ENCODE measurements around the gene AMBP. TPM values are rescaled to one million over a fixed set of nuclear protein-coding genes. Genes with fewer than 3 reads are reported as not detected.

Gene AMBP
- total RNA-seq, 1 experiment from 2014 or later = 0.10 TPM

- DNase-seq (ENCODE audit: low read depth) = no peak
These were observed 2.5 kb downstream of the AMBP start for GRCh38 chr9:114075602-114076001.

DNA sequence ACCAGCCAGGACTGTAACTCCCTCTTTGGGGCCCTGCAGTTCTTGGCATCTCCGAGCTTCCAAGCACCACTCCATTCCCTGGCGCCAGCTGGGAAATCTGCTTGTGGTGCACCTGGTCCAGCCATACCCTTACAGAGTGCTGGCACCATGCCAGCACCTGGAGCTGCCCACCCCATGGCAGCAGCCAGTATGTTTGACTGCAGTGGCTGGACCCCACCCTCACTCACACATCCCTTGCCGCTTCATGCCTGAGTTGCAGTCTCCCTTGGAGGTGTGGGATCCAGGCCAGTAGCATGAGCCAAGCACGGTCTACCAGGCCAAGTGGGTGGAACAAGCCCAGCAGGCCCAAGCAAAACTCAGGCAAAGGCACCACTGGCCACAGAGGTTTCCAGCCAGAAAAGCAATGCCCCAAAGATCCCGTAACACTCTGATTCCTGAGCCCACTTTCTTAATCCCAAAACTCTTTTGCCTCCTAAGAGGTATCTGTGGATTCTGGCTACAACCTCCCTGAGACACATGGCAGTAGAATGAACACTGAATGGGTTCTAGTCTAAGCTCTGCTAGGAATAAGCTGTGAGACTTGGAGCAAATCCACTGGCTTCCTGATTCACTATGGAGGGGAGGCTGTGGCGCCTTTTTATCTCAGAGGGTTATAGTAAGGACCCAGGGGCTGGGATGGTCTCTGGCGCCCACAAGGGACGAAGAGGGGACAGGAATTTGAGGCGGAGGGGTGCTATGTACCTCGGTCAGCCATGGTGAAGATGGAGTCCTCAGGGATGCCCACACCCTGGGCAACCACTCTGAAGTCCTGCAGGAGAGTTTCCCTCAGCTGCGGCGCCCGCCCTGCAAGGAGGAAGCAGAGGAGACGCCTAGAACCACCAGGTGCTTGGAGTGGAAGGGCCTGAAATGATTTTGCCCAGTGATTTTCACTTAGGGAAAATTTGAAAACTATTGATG, 5.6 kb downstream of the AMBP start:
- no peak for DNase-seq (ENCODE audit: low read depth)

GRCh38 chr9:114071197-114071795, 6.8 kb downstream of the AMBP start:
- no peak for DNase-seq (ENCODE audit: low read depth)

DNA sequence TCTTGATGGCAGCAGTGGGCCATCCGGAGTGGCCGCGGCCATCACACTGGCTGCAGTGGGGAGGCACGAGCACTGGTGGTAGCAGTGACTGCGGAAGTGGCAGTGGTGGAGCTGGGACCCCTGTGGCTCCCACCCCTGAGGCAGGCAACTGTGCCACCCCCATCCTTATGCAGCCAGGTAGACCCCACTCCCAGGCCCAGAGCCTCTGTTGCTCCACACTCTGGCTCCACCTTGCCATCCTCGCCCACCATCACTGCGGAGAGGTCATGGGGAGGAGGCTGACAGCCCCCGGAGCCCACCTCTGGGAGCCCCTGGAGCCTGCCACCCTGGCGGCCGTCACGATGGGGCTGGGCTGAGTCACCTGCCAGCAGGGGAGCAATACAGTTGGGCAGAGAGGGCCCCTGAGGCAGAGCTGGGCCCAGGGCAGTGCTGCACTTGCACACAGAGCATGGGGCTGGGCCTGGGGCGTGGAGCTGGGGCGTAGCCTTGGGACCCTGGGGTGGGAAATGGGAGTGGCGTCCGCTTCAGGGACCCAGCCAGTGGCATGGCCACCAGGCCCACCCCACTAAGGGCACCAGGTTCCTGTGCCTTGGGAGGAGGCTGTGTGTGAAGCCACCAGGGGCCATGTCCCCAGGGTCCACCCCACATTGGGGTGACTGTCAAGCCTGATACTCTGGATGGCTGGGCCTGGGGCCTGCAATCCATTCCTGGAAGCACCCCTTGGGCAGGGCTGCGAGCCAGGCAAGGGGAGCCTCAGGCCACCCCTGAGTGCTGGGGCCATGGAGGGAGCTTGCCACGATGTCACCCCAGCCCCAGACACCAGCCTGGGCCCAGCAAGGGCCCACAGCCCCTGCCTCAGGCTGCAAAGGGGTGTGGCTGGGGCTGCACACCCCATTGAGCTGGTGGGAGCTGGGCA, 7.7 kb downstream of the AMBP start:
- DNase-seq (ENCODE audit: low read depth) = no peak

- no peak for DNase-seq (ENCODE audit: low read depth)
These were observed 8.5 kb downstream of the AMBP start for GRCh38 chr9:114069476-114070187.

GRCh38 chr9:114065304-114065703, 12.8 kb downstream of the AMBP start:
- DNase-seq (ENCODE audit: low read depth) = no peak

DNA sequence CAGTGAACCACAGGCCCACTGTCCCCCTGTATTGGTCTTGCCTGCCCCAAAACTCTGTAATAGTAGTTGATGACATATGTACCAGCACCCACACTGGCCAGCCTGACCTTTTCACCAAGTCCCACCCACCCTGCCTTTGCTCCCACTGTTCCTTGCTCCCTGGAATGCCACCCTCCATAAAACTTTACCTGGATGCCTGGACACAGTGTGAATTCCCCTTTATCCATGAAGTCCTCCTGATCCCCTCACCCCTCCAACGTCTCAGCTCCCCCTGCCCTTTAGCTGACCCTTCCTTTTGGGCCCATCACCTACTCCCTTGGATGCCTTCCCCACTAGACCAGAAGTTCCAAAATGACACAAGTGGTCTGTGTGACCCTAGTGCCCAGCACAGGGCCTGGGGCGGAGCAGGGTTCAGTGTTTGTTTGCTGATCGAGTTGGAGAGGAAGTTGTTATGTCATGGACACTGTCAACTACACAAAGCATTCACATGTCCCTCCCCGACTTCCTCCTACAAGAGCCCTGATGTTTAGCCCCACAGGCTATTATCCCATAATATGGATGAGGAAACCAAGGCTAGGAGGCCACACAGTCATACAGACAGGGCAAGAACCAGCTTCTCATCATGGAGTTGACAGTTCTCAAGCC, 16.1 kb downstream of the AMBP start:
- no peak for DNase-seq (ENCODE audit: low read depth)

GRCh38 chr9:114061292-114061691, 16.8 kb downstream of the AMBP start:
- no peak for DNase-seq (ENCODE audit: low read depth)

GRCh38 chr9:114060711-114061110, 17.4 kb downstream of the AMBP start:
- DNase-seq (ENCODE audit: low read depth) = no peak

DNA sequence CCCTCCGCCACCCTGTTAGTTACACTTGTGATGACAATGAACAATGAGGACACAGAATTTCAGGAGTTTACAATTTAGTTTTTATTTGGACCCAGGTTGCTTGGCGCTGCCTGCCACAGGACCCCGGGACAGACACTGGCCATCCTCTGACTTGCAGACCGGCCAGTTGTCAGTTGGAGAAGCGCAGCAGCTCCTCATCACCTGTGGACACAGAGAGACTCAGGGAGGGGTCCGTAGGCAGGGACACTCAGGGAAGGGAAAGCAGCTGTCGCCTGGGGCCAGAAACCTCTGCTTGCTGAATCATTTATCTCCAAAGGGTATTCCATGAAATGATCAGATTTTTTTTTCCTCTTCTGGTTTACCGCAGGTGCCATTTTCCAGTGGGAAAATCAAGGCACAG, 18.0 kb downstream of the AMBP start:
- no peak for DNase-seq (ENCODE audit: low read depth)

DNA sequence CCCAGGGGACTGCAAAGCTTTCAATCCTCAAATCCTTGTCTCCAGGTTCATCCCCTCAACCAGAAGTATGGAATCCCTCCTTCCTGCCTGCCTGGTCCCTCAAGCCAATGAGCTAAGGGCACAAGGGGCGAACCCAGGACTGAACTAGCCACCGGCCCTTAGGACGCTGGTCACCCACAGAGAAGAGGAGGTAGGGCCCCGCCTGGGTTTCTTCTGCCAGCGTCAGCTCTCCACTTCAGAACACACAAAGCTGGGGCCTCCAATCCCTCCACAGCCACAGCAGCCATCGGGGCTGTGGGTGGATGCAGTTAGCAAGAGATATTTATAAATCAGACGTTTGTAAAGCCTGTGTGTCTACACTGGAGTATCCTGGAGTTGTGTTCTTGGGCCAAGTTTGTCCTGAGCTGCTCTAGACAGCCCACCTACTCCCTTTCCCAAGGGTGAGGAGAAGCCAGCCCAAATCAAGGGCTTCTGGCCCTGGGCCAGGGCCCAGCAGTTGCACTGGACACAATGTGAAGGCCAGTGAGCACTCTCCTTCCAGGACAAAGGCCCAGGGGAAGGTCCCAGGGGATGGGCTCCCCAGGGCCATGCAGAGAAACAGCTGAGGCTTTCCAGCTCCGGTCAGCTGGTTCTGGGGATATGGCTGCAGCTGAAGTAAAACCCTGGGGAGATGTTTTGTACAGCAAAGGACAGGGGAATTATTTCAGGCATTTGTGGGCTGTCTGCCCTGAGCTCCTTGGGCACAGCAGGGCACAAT, 18.9 kb downstream of the AMBP start:
- DNase-seq (ENCODE audit: low read depth) = no peak

DNA sequence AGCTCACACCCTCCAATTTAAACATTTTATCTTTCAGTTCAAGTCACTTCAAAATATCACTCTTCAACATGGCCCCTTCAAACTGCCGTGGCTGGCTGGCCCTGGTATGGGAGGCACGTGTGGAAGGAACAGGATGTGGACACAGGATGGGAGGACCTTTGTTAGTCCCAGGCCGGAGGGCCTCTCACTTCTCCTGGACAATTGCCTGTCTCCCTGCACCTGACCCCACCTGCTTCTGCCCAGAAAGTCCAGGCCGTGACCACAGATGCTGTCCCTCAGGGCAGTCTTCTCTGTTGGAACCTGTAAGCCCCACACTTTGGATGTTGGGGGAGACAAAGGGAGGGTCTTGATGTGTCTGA, 19.4 kb downstream of the AMBP start:
- no peak for DNase-seq (ENCODE audit: low read depth)

GRCh38 chr9:114057161-114057885, 20.8 kb downstream of the AMBP start:
- DNase-seq (ENCODE audit: low read depth) = no peak

DNA sequence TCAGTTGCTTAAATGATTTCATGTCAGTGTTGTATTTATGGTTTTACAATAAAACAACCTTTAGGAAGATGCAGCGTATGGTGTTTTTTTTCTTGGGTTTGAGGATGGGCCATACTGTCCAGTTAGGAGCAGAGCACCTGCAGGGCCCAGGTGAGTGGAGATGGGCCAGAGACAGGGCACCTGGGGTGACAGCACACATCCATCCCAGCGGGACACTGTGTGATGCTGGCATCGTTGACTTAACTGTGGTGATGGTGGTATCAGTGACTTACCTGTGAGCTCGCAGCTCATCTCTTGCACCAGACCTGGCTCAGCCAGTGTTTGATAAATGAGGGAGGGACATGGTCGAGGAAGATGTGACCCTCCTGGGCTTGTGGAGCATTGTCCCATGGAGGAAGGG, 21.6 kb downstream of the AMBP start:
- DNase-seq (ENCODE audit: low read depth) = no peak

- DNase-seq (ENCODE audit: low read depth) = no peak
These were observed 22.2 kb downstream of the AMBP start for GRCh38 chr9:114055894-114056293.

DNA sequence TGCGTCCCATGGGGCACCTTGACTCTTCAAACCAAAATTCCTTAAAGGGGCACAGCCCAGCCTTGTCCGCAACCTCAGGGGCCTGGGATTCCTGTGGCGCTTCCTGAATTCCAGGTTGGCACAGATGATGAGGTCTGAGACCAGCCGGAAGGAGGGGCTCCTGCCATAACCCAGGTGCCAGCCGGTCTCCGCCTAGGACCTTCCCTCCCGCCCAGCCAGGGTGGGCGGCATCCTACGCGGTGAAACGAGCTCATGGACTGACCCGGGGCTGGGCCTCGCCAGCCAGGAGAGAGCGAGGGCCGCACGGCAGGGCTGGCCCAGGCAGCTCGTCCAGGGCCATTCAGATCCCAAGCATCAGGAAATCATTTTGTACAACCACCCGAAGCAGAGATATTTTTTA, 23.0 kb downstream of the AMBP start:
- DNase-seq (ENCODE audit: low read depth) = no peak

- DNase-seq (ENCODE audit: low read depth) = no peak
These were observed 23.9 kb downstream of the AMBP start for GRCh38 chr9:114054191-114054690.

DNA sequence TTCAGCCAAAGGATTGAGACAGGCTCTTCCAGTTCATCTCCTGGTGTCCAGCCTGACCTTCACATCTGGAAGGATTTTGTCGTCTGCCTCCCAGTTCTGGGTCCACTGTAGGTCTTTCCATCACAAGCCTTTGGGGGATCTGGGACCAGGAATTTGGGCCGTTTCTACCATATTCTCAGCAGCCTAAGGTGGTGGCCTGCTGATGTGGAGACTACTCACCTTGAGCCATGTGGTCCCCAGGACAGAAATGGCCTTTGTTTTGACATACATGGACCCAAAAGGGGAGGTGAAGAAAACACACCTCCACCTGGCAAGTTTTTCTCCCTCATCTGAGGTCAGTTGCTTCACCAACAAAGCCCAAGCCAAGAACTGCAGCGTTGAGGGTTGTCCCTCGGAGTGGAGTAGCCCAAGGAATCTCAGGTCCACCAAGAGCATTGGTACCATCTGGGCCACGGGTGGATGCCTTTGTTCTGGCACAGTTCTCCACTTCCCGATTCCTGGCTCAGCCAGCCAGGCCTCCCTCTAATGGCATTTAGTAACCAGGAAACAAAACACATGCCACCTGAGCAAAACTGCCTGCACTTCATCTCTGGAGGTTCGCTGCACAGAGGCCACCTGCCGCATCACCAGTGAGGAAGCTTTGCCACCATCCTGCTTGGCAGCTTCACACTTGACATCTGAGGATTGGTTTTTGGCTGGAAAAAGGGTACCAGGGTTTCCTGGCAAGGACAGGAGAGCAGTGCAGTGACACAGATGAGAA, 24.7 kb downstream of the AMBP start:
- no peak for DNase-seq (ENCODE audit: low read depth)

GRCh38 chr9:114051706-114052105, 26.4 kb downstream of the AMBP start:
- DNase-seq (ENCODE audit: low read depth) = no peak

All from M059J (cell line).